Stimulated activated CD8-positive, alpha-beta memory T cell treated with anti-CD3 and anti-CD28 coated beads, Interleukin-15, amount 100 ng/mL, for 1 hour (primary cell): Measurements from ENCODE around the gene GNAS.

Experiments used
- DNase-seq: peaks from one replicate; pipeline ENCODE4 v3.0.0-alpha.2; 2020; ENCODE audit warnings: low read depth

The GNAS gene

GRCh38 chr20:58854638-58855471 lies 2.3 kb downstream of the GNAS start:
- DNase-seq: no peak

DNA sequence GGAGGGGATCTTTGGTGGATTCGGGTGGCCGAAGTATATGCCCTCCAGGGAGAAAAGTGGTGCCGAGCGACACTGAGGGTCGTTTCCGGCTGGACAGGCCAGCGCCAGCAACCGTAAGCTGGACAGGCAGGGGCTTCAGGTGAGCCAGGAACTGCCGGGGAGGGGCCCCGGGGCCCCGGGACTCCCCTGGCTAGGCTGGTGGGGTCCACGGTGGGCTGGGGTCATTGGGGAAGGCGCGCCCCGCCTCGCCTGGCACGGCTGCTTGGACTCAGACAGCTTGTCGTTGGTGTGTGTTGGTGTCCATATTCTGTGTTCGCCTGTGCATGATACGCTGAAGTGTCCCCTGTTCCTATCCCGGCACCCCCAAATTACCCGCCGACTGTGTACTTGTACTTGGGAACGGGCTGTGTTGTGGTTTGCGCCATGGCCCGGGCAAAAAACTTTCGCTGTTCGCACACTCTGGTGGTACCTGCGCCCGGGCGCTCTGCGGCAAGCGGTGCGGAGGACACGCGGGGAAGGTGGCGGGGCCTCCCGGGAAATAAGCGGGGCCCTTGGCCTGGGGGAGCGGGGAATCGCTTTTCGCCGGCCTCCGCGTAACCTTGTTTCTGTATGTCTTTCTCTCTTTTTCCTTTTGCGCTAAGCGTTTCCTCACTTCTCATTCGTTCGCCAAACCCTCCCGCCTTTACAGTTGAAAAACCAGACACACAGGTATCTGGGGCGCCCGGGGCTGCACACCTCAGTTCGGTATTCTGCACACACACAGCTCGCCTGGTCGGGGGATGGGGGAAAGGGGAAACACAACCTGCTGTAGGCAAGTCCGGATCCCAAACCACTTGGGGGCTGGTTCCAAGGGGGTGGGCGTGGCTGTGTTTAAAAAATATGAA lies 3.2 kb downstream of the GNAS start:
- DNase-seq: no peak

- DNase-seq: no peak
Measured at GRCh38 chr20:58863044-58863790, 10.7 kb downstream of the GNAS start.

- no peak for DNase-seq
Measured at GRCh38 chr20:58864346-58864745, 11.8 kb downstream of the GNAS start.

DNA sequence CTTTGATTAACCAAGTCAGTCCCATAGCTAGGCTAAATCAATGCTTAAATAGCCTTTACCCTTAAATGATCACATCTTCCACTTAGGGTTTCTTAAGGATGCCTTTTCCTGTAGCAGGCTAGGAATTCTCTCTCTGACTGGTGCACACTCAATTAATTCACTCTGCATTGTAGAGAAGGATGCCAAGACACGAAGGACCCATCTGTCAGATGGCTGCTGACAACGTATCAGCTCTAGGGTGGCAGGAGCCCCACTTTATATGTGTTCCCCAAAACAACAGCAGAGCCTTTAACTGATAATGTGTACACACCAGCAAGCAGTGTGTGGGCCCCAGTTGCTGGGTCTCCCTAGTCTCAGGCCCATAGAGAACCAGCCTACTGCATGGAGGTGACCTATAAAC lies 13.3 kb downstream of the GNAS start:
- no peak for DNase-seq

- DNase-seq: no peak
Measured at GRCh38 chr20:58867211-58867610, 14.7 kb downstream of the GNAS start.

GRCh38 chr20:58868795-58869194 lies 16.3 kb downstream of the GNAS start:
- DNase-seq: no peak

- DNase-seq: no peak
Measured at GRCh38 chr20:58869662-58870227, 17.2 kb downstream of the GNAS start.

DNA sequence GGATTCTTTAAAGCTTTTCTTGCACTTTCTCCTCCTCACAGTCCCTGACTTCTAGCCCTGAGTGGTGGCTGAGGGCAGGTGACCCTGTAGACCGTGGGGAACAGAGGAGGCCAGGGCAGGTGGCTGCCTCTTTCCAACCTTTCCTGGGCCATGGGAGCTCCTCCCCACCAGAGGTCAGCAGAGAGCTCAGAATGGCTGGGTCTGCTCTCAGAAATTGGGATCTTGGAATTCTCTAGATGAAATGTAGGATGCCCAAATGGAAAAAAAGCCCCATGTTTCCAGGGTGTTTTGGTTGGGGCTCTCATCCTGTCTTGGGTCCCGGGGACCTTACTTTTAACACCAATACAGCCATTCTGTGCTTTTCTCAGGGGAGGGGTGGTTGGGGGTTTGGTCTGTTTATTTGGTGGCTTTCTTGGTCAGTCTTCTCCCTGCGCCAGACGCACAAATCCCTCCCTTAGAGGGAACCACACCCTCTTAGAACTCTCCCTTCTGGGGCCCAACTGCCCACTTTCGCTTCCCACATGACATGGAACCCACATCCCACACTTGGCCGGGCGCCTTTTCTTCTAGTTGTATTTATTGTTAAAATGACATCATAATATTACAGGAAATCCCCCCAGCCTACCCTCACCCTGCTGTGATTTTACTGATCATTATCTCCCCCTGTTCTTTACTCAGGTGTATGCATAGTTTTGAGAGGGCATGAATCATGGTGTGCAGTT lies 17.9 kb downstream of the GNAS start:
- DNase-seq: peak; percentile 43

- no peak for DNase-seq
Measured at GRCh38 chr20:58871533-58872102, 19.1 kb downstream of the GNAS start.

DNA sequence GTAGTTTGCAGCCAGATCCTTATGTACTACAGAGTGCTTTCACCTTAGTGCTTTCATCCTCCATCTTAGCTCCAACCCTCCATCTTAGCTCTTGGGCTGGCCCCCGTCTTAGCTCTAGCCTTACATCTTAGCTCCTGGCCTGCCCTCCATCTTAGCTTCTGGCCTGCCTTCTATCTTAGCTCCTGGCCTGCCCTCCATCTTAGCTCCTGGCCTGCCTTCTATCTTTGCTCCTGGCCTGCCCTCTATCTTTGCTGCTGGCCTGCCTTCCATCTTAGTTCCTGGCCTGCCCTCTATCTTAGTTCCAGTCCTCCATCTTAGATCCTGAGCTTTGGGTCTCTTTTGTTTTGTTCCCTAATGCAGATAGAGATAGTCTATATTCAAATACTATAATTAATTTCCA lies 22.0 kb downstream of the GNAS start:
- DNase-seq: no peak

DNA sequence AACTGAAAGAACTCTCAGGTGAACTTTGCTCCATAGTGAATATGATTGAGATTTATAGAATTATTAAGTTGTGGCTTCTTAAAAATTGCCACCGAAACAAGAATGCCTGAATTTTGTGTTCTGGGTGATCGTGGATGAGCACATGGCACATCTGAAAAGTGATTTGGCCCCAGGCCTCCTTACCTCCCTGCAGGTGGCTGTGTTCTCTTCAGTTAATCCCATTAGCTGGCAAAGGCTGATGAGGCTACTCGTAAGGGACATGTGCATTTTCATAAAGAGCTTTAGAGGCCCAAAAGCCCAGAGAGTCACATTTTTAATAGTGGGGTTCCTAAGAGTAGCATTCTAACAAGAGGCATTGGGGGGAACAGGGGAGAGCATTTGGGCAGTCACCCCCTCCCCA lies 22.6 kb downstream of the GNAS start:
- no peak for DNase-seq

DNA sequence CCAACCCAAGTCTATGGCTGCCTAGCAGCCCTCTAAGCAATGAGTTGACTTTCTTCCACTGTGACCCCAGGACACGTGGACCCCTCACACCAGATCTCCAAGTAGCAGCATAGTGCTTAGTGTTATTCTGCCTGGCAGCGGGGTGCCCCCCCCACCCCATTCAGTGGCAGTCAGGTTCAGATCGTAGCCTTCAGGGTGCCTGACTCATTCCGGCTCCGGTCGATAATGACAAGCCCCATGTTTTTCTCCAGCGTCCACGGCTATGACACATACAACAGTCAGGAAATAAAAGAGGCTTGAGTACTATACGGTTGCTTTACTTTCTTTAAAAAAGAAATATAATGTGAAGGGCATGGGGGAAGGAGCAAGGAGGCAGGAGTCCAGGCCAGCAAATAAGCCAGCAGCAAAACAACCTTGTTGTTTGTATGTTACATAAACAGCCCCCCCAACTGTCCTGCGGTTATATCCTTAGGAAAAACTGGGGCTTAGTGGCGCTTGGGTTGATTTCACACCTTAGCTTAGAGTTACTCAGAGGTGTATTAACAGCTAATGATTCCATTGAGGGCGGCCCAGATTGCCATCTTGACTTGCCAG lies 23.1 kb downstream of the GNAS start:
- no peak for DNase-seq

DNA sequence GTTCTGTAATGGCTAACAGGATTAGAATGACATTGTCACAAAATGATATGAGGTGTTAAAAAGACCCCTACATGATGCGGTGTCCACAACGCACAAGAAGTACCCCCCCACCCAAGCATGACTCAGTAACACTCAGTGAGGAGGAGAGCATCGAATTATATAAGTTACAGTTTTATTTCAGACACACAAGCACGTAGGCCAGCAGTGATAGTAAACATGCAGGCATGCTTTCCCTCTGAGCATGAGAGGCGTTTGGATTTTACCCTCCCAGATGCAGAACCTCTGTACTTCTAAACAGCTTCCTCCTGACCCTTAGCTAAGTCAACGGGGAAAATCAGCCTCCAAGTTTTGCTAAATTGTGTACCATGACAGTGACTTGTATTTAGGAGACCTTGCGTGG lies 23.9 kb downstream of the GNAS start:
- DNase-seq: no peak

- DNase-seq: no peak
Measured at GRCh38 chr20:58877050-58877975, 24.8 kb downstream of the GNAS start.

- DNase-seq: no peak
Measured at GRCh38 chr20:58877976-58878360, 25.5 kb downstream of the GNAS start.

DNA sequence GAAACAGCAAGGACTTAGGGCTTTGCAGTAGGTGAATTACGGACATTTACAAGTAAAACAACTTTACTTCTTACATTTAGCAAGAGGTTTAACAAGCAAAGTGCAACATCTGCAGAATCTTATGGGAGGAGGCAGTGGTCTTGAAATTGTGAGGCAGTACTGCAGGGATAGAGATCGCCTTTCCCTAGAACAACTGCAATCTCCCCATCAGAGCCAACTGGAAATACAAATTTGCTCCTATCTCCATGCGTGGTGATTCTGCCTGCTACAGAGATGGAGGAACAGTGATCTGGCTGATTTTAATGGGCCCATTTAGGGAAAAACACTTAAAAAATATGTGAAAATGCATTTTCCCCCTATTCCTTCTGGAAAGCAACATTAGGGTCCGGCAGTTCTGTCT lies 25.9 kb downstream of the GNAS start:
- no peak for DNase-seq

GRCh38 chr20:58880441-58880840 lies 27.9 kb downstream of the GNAS start:
- DNase-seq: no peak

- no peak for DNase-seq
Measured at GRCh38 chr20:58880994-58881752, 28.7 kb downstream of the GNAS start.
